Naive thymus-derived CD4-positive, alpha-beta T cell (primary cell): ENCODE results near the gene MTERF2. TPM values are rescaled to one million over a fixed set of nuclear protein-coding genes. Genes with fewer than 3 reads are reported as not detected.
"Not testable (repeated sequence)": the region's sequence is repeated elsewhere in the genome, so short reads cannot be mapped to it uniquely, and the experiment has no call there.

Experiments used
- ATAC-seq: fragments of 150-1000 bp; cut with Tn5 transposase; 2 replicates; pipeline ENCODE4 v1.10.0; 2021; ENCODE audit warnings: mild to moderate bottlenecking, moderate library complexity
- CTCF ChIA-PET: fragments of 350-600 bp; sonication (Branson Sonifier 250); formaldehyde crosslinking; loops from one replicate; lab custom pipeline; 2021; ENCODE audit warnings: antibody characterized with exemption; lab: Charles Lee
- POLR2A ChIA-PET: fragments of 350-600 bp; sonication (Branson Sonifier 250); formaldehyde crosslinking; loops from one replicate; lab custom pipeline; 2021; ENCODE audit warnings: antibody characterized with exemption, inconsistent platforms; lab: Charles Lee
- DNase-seq, 9 donors: peaks; one replicate each; pipeline versions ENCODE4 v3.0.0 to v3.0.0-alpha.2; 2020 to 2022; ENCODE audit warnings: mixed read lengths in 1 of 9
- H3K27ac ChIP-seq: one replicate; pipeline ENCODE4 v1.7.0; 2013; ENCODE audit warnings: mild to moderate bottlenecking, low read depth, low read length, moderate library complexity
- H3K27me3 ChIP-seq, 2 donors: one replicate each; pipeline ENCODE4 v1.7.0; 2013; ENCODE audit warnings: low read length in 2 of 2, mild to moderate bottlenecking in 2 of 2, moderate library complexity in 2 of 2; ENCODE audit not compliant: control insufficient read depth in 2 of 2, insufficient read depth in 2 of 2
- H3K36me3 ChIP-seq, 3 experiments: 1 replicate in 2 of 3; 2 replicates in 1 of 3; pipeline ENCODE4 v1.7.0; 2013; ENCODE audit warnings: low read length in 3 of 3, mild to moderate bottlenecking in 3 of 3, moderate library complexity in 1 of 3; ENCODE audit not compliant: insufficient read depth in 3 of 3, control insufficient read depth in 2 of 3
- H3K4me1 ChIP-seq, 2 donors: one replicate each; pipeline ENCODE4 v1.7.0; 2013; ENCODE audit warnings: low read length in 2 of 2, mild to moderate bottlenecking in 2 of 2, moderate library complexity in 1 of 2; ENCODE audit not compliant: control insufficient read depth in 2 of 2, insufficient read depth in 2 of 2
- H3K4me3 ChIP-seq: 2 replicates; pipeline ENCODE4 v1.7.0; 2013; ENCODE audit warnings: mild to moderate bottlenecking, low read length
- H3K9me3 ChIP-seq, 3 experiments: 1 replicate in 2 of 3; 2 replicates in 1 of 3; pipeline ENCODE4 v1.7.0; 2013; ENCODE audit warnings: low read length in 3 of 3; ENCODE audit not compliant: control insufficient read depth in 2 of 3
- H3K27ac Mint-ChIP-seq, 9 donors: one replicate each; pipeline ENCODE4 v1.8.0; 2020 to 2022; ENCODE audit warnings: mixed read lengths in 9 of 9, mild to moderate bottlenecking in 8 of 9, moderate library complexity in 5 of 9, inconsistent platforms in 2 of 9
- H3K27me3 Mint-ChIP-seq, 5 donors: one replicate each; pipeline ENCODE4 v1.8.0; 2021 to 2022; ENCODE audit warnings: mixed read lengths in 5 of 5, mild to moderate bottlenecking in 1 of 5
- H3K36me3 Mint-ChIP-seq, 5 donors: one replicate each; pipeline ENCODE4 v1.8.0; 2020 to 2022; ENCODE audit warnings: mixed read lengths in 5 of 5, mild to moderate bottlenecking in 3 of 5, inconsistent platforms in 1 of 5
- H3K4me1 Mint-ChIP-seq, 7 donors: one replicate each; pipeline ENCODE4 v1.8.0; 2020 to 2022; ENCODE audit warnings: mixed read lengths in 7 of 7, mild to moderate bottlenecking in 3 of 7, inconsistent platforms in 1 of 7
- H3K4me3 Mint-ChIP-seq, 10 donors: one replicate each; pipeline ENCODE4 v1.8.0; 2020 to 2022; ENCODE audit warnings: mild to moderate bottlenecking in 10 of 10, mixed read lengths in 10 of 10, moderate library complexity in 6 of 10, inconsistent platforms in 2 of 10
- H3K9me3 Mint-ChIP-seq, 11 donors: one replicate each; pipeline ENCODE4 v1.8.0; 2020 to 2022; ENCODE audit warnings: mixed read lengths in 11 of 11, mild to moderate bottlenecking in 4 of 11, inconsistent platforms in 1 of 11, moderate library complexity in 1 of 11
- intact Hi-C, 2 donors: fragments of 100-400 bp; cut with micrococcal nuclease; formaldehyde crosslinking; loops; one replicate each; pipeline ENCODE4 v1.15.1; 2023
- polyA plus RNA-seq, 2 donors: library from polyadenylated mRNA; unstranded; fragments of 300-500 nt; fragmentation: Illumina TruSeq; gene quantifications; one replicate each; pipeline ENCODE4 v1.2.3, GENCODE V29; 2021
- total RNA-seq, 6 experiments: library from RNA in 5 of 6; stranded (reverse) in 5 of 6; gene quantifications; 1 replicate in 5 of 6; 2 replicates in 1 of 6; pipeline ENCODE4 v1.2.3 and lab custom pipeline; 2021 to 2026

The MTERF2 gene
- total and polyA plus RNA-seq, 7 experiments from 2014 or later = 7.1 to 12.9 (median 9.9) TPM

- H3K36me3 Mint-ChIP-seq = peaks cover 12 to 53% (median 30%) of the 10 kb centered on the region in 5 donors
- H3K27ac ChIP-seq = no peak overlapping the region
- intact Hi-C loops = no loop called here
- H3K27ac Mint-ChIP-seq = no peak overlapping the region
- H3K9me3 ChIP-seq = no peaks in the 10 kb centered on the region
- no peaks in the 10 kb centered on the region for H3K27me3 ChIP-seq
- no peak for ATAC-seq
- H3K9me3 Mint-ChIP-seq = peaks cover 0 to 5% (median 0%) of the 10 kb centered on the region in 11 donors
- no peak overlapping the region for H3K4me3 Mint-ChIP-seq
- H3K4me1 ChIP-seq = no peaks in the 10 kb centered on the region
- no peaks in the 10 kb centered on the region for H3K27me3 Mint-ChIP-seq
- POLR2A ChIA-PET = no interaction called here
- no peak for DNase-seq
- CTCF ChIA-PET = interaction anchor here (0.6 kb wide), 1 partner anchor 12 kb away, joined by 3 read pairs; the partner anchor contains the start of gene MTERF2
- no peak overlapping the region for H3K4me3 ChIP-seq
- H3K4me1 Mint-ChIP-seq = no peaks in the 10 kb centered on the region
- H3K36me3 ChIP-seq = peaks cover 0 to 24% (median 0%) of the 10 kb centered on the region in 3 experiments
Observed at GRCh38 chr12:106999446-106999845, 12.5 kb upstream of the MTERF2 start.

- Mint-ChIP-seq H3K27me3 (no peaks in the 10 kb centered on the region), H3K9me3 (peaks cover 0 to 5% (median 0%) of the 10 kb centered on the region in 11 donors), H3K27ac (no peak overlapping the region), H3K4me1 (no peaks in the 10 kb centered on the region), H3K4me3 (no peak overlapping the region), H3K36me3 (peaks cover 12 to 58% (median 25%) of the 10 kb centered on the region in 5 donors)
- POLR2A ChIA-PET = no interaction called here
- no peaks in the 10 kb centered on the region for H3K9me3 ChIP-seq
- CTCF ChIA-PET = interaction anchor here (0.6 to 0.7 kb wide), 2 partner anchors 10 to 1551 kb away, joined by 3 to 5 read pairs; no protein-coding TSS in a partner anchor
- intact Hi-C loops = no loop called here
- H3K4me3 ChIP-seq = no peak overlapping the region
- ATAC-seq = no peak
- DNase-seq = no peak
- H3K27me3 ChIP-seq = no peaks in the 10 kb centered on the region
- no peak overlapping the region for H3K27ac ChIP-seq
- H3K4me1 ChIP-seq = no peaks in the 10 kb centered on the region
- peaks cover 0 to 24% (median 0%) of the 10 kb centered on the region in 3 experiments for H3K36me3 ChIP-seq
Observed at GRCh38 chr12:106997916-106998315, 11.0 kb upstream of the MTERF2 start.

GRCh38 chr12:106996102-106996501 lies 9.2 kb upstream of the MTERF2 start:
- CTCF ChIA-PET = interaction anchor here (0.6 kb wide), 1 partner anchor 67 kb away, joined by 3 read pairs; no protein-coding TSS in a partner anchor
- H3K27ac Mint-ChIP-seq, H3K4me1 ChIP-seq, H3K4me3 ChIP-seq, H3K27ac ChIP-seq, POLR2A ChIA-PET, H3K4me1 Mint-ChIP-seq, H3K27me3 Mint-ChIP-seq, H3K9me3 Mint-ChIP-seq, H3K27me3 ChIP-seq, DNase-seq, H3K4me3 Mint-ChIP-seq, H3K9me3 ChIP-seq, ATAC-seq, intact Hi-C loops: not testable (repeated sequence)
- peaks cover 10 to 42% (median 21%) of the 10 kb centered on the region in 5 donors for H3K36me3 Mint-ChIP-seq
- H3K36me3 ChIP-seq = peaks cover 0 to 19% (median 0%) of the 10 kb centered on the region in 3 experiments

- peaks cover 0 to 5% (median 0%) of the 10 kb centered on the region in 11 donors for H3K9me3 Mint-ChIP-seq
- ATAC-seq (no peak), DNase-seq (no peak)
- peaks cover 10 to 36% (median 21%) of the 10 kb centered on the region in 5 donors for H3K36me3 Mint-ChIP-seq
- H3K27ac Mint-ChIP-seq = no peak overlapping the region
- no peaks in the 10 kb centered on the region for H3K27me3 Mint-ChIP-seq
- no peaks in the 10 kb centered on the region for H3K4me1 ChIP-seq
- H3K27me3 ChIP-seq = no peaks in the 10 kb centered on the region
- no peak overlapping the region for H3K4me3 Mint-ChIP-seq
- H3K36me3 ChIP-seq = peaks cover 0 to 15% (median 0%) of the 10 kb centered on the region in 3 experiments
- CTCF ChIA-PET = no interaction called here
- H3K4me3 ChIP-seq = no peak overlapping the region
- H3K4me1 Mint-ChIP-seq = no peaks in the 10 kb centered on the region
- intact Hi-C loops = no loop called here
- no peaks in the 10 kb centered on the region for H3K9me3 ChIP-seq
- POLR2A ChIA-PET = no interaction called here
- no peak overlapping the region for H3K27ac ChIP-seq
Observed at GRCh38 chr12:106994579-106995220, 7.8 kb upstream of the MTERF2 start.

GRCh38 chr12:106987846-106988245 lies 900 bp upstream of the MTERF2 start:
- Histone ChIP-seq H3K36me3 (peaks cover 0 to 4% (median 0%) of the 10 kb centered on the region in 3 experiments), H3K27ac (no peak overlapping the region), H3K4me1 (peaks cover 12 to 14% of the 10 kb centered on the region in 2 donors), H3K9me3 (no peaks in the 10 kb centered on the region), H3K27me3 (no peaks in the 10 kb centered on the region), H3K4me3 (peak overlapping the region; percentile 88)
- Mint-ChIP-seq H3K27ac (peak overlapping the region in 6 of 9 donors; percentile 59 to 88 (median 80)), H3K4me1 (peaks cover 29 to 45% (median 41%) of the 10 kb centered on the region in 7 donors), H3K4me3 (peak overlapping the region; percentile 91 to 97 (median 96)), H3K27me3 (peaks cover 0 to 2% (median 0%) of the 10 kb centered on the region in 5 donors), H3K36me3 (peaks cover 6 to 23% (median 6%) of the 10 kb centered on the region in 5 donors), H3K9me3 (peaks cover 0 to 5% (median 0%) of the 10 kb centered on the region in 11 donors)
- DNase-seq (no peak), ATAC-seq (no peak)
- POLR2A ChIA-PET = interaction anchor here (2.5 kb wide), 1 partner anchor 32 kb away, joined by 16 read pairs; the partner anchor contains the start of gene TMEM263
- intact Hi-C loops = loop anchor here (1.0 to 10.0 kb wide), 5 partner anchors 33 to 1527 kb away; partner anchors contain the start of genes TMEM263 (in 2 of the 2), CRY1 (in 1 of the 2), FICD (in 1 of the 2) and RIC8B (in 1 of the 2)
- CTCF ChIA-PET = interaction anchor here (0.5 kb wide), 1 partner anchor 10 kb away, joined by 5 read pairs; no protein-coding TSS in a partner anchor

- CTCF ChIA-PET = no interaction called here
- Mint-ChIP-seq H3K36me3 (peaks cover 6 to 23% (median 6%) of the 10 kb centered on the region in 5 donors), H3K9me3 (peaks cover 0 to 5% (median 0%) of the 10 kb centered on the region in 11 donors), H3K4me3 (peak overlapping the region; percentile 91 to 97 (median 96)), H3K4me1 (peaks cover 29 to 45% (median 41%) of the 10 kb centered on the region in 7 donors), H3K27me3 (peaks cover 0 to 2% (median 0%) of the 10 kb centered on the region in 5 donors), H3K27ac (peak overlapping the region in 7 of 9 donors; percentile 79 to 92 (median 85))
- no peak for DNase-seq
- Histone ChIP-seq H3K36me3 (peaks cover 0 to 4% (median 0%) of the 10 kb centered on the region in 3 experiments), H3K4me3 (peak overlapping the region; percentile 88), H3K27ac (peak overlapping the region; percentile 77), H3K27me3 (no peaks in the 10 kb centered on the region), H3K9me3 (no peaks in the 10 kb centered on the region), H3K4me1 (peaks cover 12 to 14% of the 10 kb centered on the region in 2 donors)
- no peak for ATAC-seq
- POLR2A ChIA-PET = interaction anchor here (2.5 kb wide), 1 partner anchor 31 kb away, joined by 16 read pairs; the partner anchor contains the start of gene TMEM263
- intact Hi-C loops = loop anchor here (1.0 to 10.0 kb wide), 3 partner anchors 106 to 1529 kb away; partner anchors contain the start of gene FICD (in 1 of the 2)
Observed at GRCh38 chr12:106986135-106986534, 811 bp downstream of the MTERF2 start.
